ENCODE results near the gene TMEM209. TPM values are rescaled to one million over a fixed set of nuclear protein-coding genes. Genes with fewer than 3 reads are reported as not detected.

Gene TMEM209
- total RNA-seq, 1 donor from 2014 or later: 15.4 TPM

DNA sequence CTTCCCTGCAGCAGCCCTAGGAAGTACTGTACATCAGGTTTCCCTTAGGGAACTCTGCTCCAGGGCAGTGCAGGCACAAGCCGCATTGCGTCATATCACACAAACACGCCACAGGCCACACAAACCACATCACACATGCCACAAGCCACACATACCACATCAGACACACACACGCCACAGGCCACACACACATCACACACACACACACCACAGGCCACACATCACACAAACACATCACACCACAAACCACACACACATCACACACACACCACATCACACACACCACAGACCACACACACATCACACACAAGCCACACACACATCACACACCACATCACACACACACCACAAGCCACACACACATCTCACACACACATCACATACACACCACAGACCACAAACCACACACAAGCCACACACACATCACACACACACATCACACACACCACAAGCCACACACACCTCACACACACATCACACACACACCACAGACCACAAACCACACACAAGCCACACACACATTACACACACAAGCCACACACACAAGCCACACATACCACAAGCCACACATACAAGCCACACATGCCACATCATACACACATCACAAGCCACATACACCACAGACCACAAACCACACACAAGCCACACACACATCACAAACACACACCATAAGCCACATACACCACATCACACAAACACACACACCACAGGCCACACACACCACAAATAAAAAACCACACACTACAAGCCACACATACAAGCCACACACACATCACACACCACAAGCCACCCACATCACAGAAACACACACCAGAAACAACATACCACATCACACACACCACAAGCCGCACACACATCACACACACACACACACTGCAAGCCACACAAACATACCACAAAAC lies 53.4 kb downstream of the TMEM209 start:
- DNase-seq: no peak
- Mint-ChIP-seq H3K9me3 (ENCODE audit: unreplicated experiment) (peaks cover 3% of the 10 kb centered on the region), H3K4me3 (ENCODE audit: unreplicated experiment) (no peak overlapping the region), H3K27me3 (ENCODE audit: unreplicated experiment) (peaks cover 10% of the 10 kb centered on the region), H3K36me3 (ENCODE audit: unreplicated experiment) (peaks cover 4% of the 10 kb centered on the region), H3K4me1 (ENCODE audit: low read depth, unreplicated experiment) (peaks cover 12% of the 10 kb centered on the region), H3K27ac (ENCODE audit: unreplicated experiment) (no peak overlapping the region)
- TF ChIP-seq, protein P1, sequence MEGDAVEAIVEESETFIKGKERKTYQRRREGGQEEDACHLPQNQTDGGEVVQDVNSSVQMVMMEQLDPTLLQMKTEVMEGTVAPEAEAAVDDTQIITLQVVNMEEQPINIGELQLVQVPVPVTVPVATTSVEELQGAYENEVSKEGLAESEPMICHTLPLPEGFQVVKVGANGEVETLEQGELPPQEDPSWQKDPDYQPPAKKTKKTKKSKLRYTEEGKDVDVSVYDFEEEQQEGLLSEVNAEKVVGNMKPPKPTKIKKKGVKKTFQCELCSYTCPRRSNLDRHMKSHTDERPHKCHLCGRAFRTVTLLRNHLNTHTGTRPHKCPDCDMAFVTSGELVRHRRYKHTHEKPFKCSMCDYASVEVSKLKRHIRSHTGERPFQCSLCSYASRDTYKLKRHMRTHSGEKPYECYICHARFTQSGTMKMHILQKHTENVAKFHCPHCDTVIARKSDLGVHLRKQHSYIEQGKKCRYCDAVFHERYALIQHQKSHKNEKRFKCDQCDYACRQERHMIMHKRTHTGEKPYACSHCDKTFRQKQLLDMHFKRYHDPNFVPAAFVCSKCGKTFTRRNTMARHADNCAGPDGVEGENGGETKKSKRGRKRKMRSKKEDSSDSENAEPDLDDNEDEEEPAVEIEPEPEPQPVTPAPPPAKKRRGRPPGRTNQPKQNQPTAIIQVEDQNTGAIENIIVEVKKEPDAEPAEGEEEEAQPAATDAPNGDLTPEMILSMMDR (IDR thresholded peaks at IDR 0.05; ENCODE audit: partially characterized antibody, unreplicated experiment): no peak

DNA sequence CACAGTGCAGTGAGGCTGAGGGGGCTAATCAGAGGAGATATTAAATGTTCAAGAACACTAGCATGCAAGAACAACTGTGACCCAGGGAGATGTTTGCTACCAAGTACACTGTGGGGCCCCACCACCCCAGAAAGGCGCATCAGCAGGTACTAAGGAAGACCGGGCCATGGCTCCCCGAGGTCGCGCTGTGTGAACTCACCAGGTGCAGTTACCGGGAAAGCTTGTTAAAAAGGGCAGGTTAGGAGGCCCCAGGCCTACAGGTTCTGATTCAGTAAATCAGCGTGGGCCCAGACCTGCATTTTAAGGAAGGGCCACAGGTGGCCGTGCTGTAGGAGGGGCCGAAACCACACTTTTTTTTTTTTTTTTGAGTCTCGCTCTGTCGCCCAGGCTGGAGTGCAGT lies 54.6 kb downstream of the TMEM209 start:
- TF ChIP-seq, protein P1 (IDR thresholded peaks at IDR 0.05; ENCODE audit: partially characterized antibody, unreplicated experiment): no peak
- Mint-ChIP-seq H3K9me3 (ENCODE audit: unreplicated experiment) (peaks cover 1% of the 10 kb centered on the region), H3K27me3 (ENCODE audit: unreplicated experiment) (peaks cover 10% of the 10 kb centered on the region), H3K36me3 (ENCODE audit: unreplicated experiment) (peaks cover 2% of the 10 kb centered on the region), H3K27ac (ENCODE audit: unreplicated experiment) (peak overlapping the region; percentile 52), H3K4me3 (ENCODE audit: unreplicated experiment) (no peak overlapping the region), H3K4me1 (ENCODE audit: low read depth, unreplicated experiment) (peaks cover 11% of the 10 kb centered on the region)
- no peak for DNase-seq

DNA sequence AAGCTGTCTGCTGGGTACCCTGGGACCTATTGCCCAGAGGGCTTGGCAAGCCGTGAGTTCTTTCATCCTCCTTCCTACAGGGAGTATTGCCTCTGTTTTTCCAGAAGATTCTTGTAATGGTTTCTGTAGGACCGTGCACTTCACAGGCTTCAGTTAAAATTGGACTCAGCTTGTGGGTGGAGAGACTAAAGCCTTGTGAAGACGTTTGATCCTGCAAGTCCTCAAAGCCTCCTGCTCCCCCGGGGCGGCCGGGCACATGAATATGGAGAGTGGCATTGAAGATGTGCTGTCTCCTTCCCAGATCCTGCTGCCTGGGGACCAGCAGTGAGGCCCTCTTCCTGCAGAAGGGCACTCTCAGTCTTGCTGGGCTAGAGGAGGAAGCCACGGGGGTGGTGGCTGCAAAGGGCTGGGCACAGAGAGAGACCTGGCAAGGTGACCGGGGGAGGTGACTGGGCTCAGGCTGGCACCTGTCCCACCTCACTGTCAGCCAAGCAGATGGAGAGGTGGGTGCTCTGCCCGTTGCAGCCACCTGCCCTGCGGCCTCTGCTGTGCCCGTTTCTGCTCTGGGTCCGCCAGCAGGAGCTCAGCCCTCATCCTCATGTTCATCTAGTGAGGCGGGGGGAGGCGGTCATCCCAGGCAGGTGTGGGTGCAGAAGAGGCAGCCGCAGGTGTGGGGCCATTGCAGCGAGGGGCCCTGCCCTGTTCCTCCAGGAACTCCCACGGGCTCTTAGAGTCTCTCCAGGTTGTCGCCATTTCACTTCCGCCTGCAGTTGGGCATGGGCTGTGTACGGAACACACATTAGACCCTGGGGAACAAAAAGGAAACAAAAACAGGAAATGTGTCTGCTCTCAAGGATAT lies 55.7 kb downstream of the TMEM209 start:
- H3K4me3 Mint-ChIP-seq (ENCODE audit: unreplicated experiment): no peak overlapping the region
- H3K27me3 Mint-ChIP-seq (ENCODE audit: unreplicated experiment): peaks cover 8% of the 10 kb centered on the region
- H3K36me3 Mint-ChIP-seq (ENCODE audit: unreplicated experiment): no peaks in the 10 kb centered on the region
- no peak for DNase-seq
- H3K27ac Mint-ChIP-seq (ENCODE audit: unreplicated experiment): no peak overlapping the region
- TF ChIP-seq, protein P1 (IDR thresholded peaks at IDR 0.05; ENCODE audit: partially characterized antibody, unreplicated experiment): no peak
- H3K4me1 Mint-ChIP-seq (ENCODE audit: low read depth, unreplicated experiment): peaks cover 9% of the 10 kb centered on the region
- H3K9me3 Mint-ChIP-seq (ENCODE audit: unreplicated experiment): no peaks in the 10 kb centered on the region

DNA sequence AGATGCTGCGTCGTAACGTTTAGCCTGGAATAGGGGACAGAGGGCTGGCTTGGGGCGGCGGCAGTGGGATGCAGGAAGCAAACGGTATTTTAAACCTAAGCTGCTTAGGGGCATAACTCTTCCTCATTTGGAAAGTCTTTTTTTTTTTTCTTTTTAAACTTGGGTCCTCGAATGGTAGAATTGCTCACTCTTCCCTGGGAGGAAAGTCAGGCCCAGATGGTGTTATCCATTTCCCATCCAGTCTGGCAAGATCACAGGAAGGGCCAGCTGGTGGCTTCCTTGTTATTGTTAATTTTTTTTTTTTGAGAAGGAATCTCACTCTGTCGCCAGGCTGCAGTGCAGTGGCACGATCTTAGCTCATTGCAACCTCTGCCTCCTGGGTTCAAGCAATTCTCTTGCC lies 56.6 kb downstream of the TMEM209 start:
- no peak for DNase-seq
- Mint-ChIP-seq H3K9me3 (ENCODE audit: unreplicated experiment) (no peaks in the 10 kb centered on the region), H3K27ac (ENCODE audit: unreplicated experiment) (peak overlapping the region; percentile 39), H3K4me1 (ENCODE audit: low read depth, unreplicated experiment) (peaks cover 9% of the 10 kb centered on the region), H3K36me3 (ENCODE audit: unreplicated experiment) (no peaks in the 10 kb centered on the region), H3K4me3 (ENCODE audit: unreplicated experiment) (no peak overlapping the region), H3K27me3 (ENCODE audit: unreplicated experiment) (peaks cover 8% of the 10 kb centered on the region)
- TF ChIP-seq, protein P1 (IDR thresholded peaks at IDR 0.05; ENCODE audit: partially characterized antibody, unreplicated experiment): no peak
